Activated CD8-positive, alpha-beta T cell treated with anti-CD3 and anti-CD28 coated beads for 36 hours (primary cell): ENCODE results near the gene MAGI2. TPM values are rescaled to one million over a fixed set of nuclear protein-coding genes. Genes with fewer than 3 reads are reported as not detected.

Source experiments
- ATAC-seq: fragments of 200-7000 bp; cut with Tn5 transposase; one replicate; pipeline ENCODE4 v1.10.0; 2021; ENCODE audit warnings: mild to moderate bottlenecking, moderate library complexity
- CTCF ChIA-PET: fragments of 350-600 bp; sonication (Branson Sonifier 250); formaldehyde crosslinking; loops from one replicate; lab custom pipeline; 2021; ENCODE audit warnings: antibody characterized with exemption; lab: Charles Lee
- POLR2A ChIA-PET: fragments of 350-600 bp; sonication (Branson Sonifier 250); formaldehyde crosslinking; loops from one replicate; lab custom pipeline; 2021; ENCODE audit warnings: antibody characterized with exemption; lab: Charles Lee
- DNase-seq: peaks from one replicate; pipeline ENCODE4 v3.0.0-alpha.2; 2020
- H3K27ac Mint-ChIP-seq: one replicate; pipeline ENCODE4 v1.8.0; 2021; ENCODE audit warnings: mild to moderate bottlenecking, mixed read lengths
- H3K27me3 Mint-ChIP-seq: one replicate; pipeline ENCODE4 v1.8.0; 2021; ENCODE audit warnings: mixed read lengths
- H3K36me3 Mint-ChIP-seq: one replicate; pipeline ENCODE4 v1.8.0; 2021; ENCODE audit warnings: low read depth, mixed read lengths
- H3K4me1 Mint-ChIP-seq: one replicate; pipeline ENCODE4 v1.8.0; 2021; ENCODE audit warnings: low read depth, mixed read lengths
- H3K4me3 Mint-ChIP-seq: one replicate; pipeline ENCODE4 v1.8.0; 2021; ENCODE audit warnings: mild to moderate bottlenecking, moderate library complexity, mixed read lengths
- H3K9me3 Mint-ChIP-seq: one replicate; pipeline ENCODE4 v1.8.0; 2021; ENCODE audit warnings: mixed read lengths
- CTCF ChIP-seq: fragments of 200-600 bp; IDR thresholded peaks from one replicate; pipeline ENCODE4 v1.8.0; 2022; ENCODE audit warnings: antibody characterized with exemption, mild to moderate bottlenecking
- intact Hi-C: fragments of 100-400 bp; cut with micrococcal nuclease; formaldehyde crosslinking; loops from one replicate; pipeline ENCODE4 v1.10.0; 2022
- total RNA-seq, 2 experiments: library from RNA; stranded (reverse); gene quantifications; one replicate each; pipeline ENCODE4 v1.2.3, GENCODE V29; 2021

MAGI2 gene
- total RNA-seq, 2 experiments from 2014 or later, result 0.04 to 0.09 TPM

- peaks cover 4% of the 10 kb centered on the region for H3K9me3 Mint-ChIP-seq
- no peak overlapping the region for H3K4me3 Mint-ChIP-seq
- TF ChIP-seq CTCF, result no peak
- ChIA-PET POLR2A (no interaction called here), CTCF (no interaction called here)
- no peaks in the 10 kb centered on the region for H3K4me1 Mint-ChIP-seq
- intact Hi-C loops, result no loop called here
- no peak for ATAC-seq
- no peaks in the 10 kb centered on the region for H3K36me3 Mint-ChIP-seq
- H3K27ac Mint-ChIP-seq, result no peak overlapping the region
- no peak for DNase-seq
- H3K27me3 Mint-ChIP-seq, result no peaks in the 10 kb centered on the region
Observed at GRCh38 chr7:78777829-78778228, 675.6 kb downstream of the MAGI2 start.

GRCh38 chr7:78770422-78771410 lies 682.8 kb downstream of the MAGI2 start:
- no peak overlapping the region for H3K4me3 Mint-ChIP-seq
- ATAC-seq (no peak), DNase-seq (no peak)
- intact Hi-C loops, result no loop called here
- no peak overlapping the region for H3K27ac Mint-ChIP-seq
- no peaks in the 10 kb centered on the region for H3K4me1 Mint-ChIP-seq
- H3K27me3 Mint-ChIP-seq, result peaks cover 7% of the 10 kb centered on the region
- peaks cover 4% of the 10 kb centered on the region for H3K9me3 Mint-ChIP-seq
- H3K36me3 Mint-ChIP-seq, result no peaks in the 10 kb centered on the region
- TF ChIP-seq CTCF, result no peak
- ChIA-PET POLR2A (no interaction called here), CTCF (no interaction called here)

- Mint-ChIP-seq H3K4me1 (no peaks in the 10 kb centered on the region), H3K4me3 (no peak overlapping the region), H3K9me3 (peaks cover 4% of the 10 kb centered on the region), H3K36me3 (no peaks in the 10 kb centered on the region), H3K27me3 (peaks cover 7% of the 10 kb centered on the region), H3K27ac (no peak overlapping the region)
- no peak for DNase-seq
- CTCF ChIA-PET, result no interaction called here
- ATAC-seq, result no peak
- intact Hi-C loops, result no loop called here
- no peak for TF ChIP-seq CTCF
- POLR2A ChIA-PET, result no interaction called here
Observed at GRCh38 chr7:78769481-78770101, 683.9 kb downstream of the MAGI2 start.

GRCh38 chr7:78768859-78769258 lies 684.6 kb downstream of the MAGI2 start:
- intact Hi-C loops, result no loop called here
- DNase-seq (no peak), ATAC-seq (no peak)
- CTCF ChIA-PET, result no interaction called here
- Mint-ChIP-seq H3K4me1 (no peaks in the 10 kb centered on the region), H3K27me3 (peaks cover 7% of the 10 kb centered on the region), H3K9me3 (peaks cover 4% of the 10 kb centered on the region), H3K4me3 (no peak overlapping the region), H3K36me3 (no peaks in the 10 kb centered on the region), H3K27ac (no peak overlapping the region)
- POLR2A ChIA-PET, result no interaction called here
- no peak for TF ChIP-seq CTCF
